Spinal cord (tissue), 10 donors: ENCODE results near the gene CIAO3. TPM values are rescaled to one million over a fixed set of nuclear protein-coding genes. Genes with fewer than 3 reads are reported as not detected.

Source experiments
- DNase-seq, 6 donors: peaks; one replicate each; pipeline versions ENCODE4 v3.0.0 to v3.0.0-alpha.2; 2013 to 2015; ENCODE audit warnings: low spot score in 6 of 6, low read depth in 4 of 6
- H3K27ac ChIP-seq: one replicate; pipeline ENCODE4 v1.5.1; 2013; ENCODE audit warnings: low read depth, low read length, control low read depth
- H3K27me3 ChIP-seq: one replicate; pipeline ENCODE4 v1.6.1; 2013; ENCODE audit warnings: low read length; ENCODE audit not compliant: control insufficient read depth, insufficient read depth
- H3K36me3 ChIP-seq: one replicate; pipeline ENCODE4 v1.6.1; 2013; ENCODE audit warnings: low read length; ENCODE audit not compliant: control insufficient read depth, insufficient read depth
- H3K4me1 ChIP-seq: one replicate; pipeline ENCODE4 v1.6.1; 2013; ENCODE audit warnings: low read length; ENCODE audit not compliant: control insufficient read depth, insufficient read depth
- H3K4me3 ChIP-seq: one replicate; pipeline ENCODE4 v1.5.1; 2013; ENCODE audit warnings: low read depth, low read length, control low read depth
- H3K9me3 ChIP-seq: one replicate; pipeline ENCODE4 v1.6.1; 2013; ENCODE audit warnings: low read length; ENCODE audit not compliant: control insufficient read depth, insufficient read depth
- WGBS: methylation state at CpG from one replicate; pipeline ENCODE4 v1.1.5; 2013; ENCODE audit warnings: missing lambda C conversion rate; ENCODE audit not compliant: insufficient coverage; 5-methylcytosine and 5-hydroxymethylcytosine counted together
- polyA plus RNA-seq, 2 donors: library from polyadenylated mRNA; unstranded; fragments of 120-200 nt; gene quantifications; one replicate each; pipeline ENCODE4 v1.2.1, GENCODE V29; 2013; ENCODE audit not compliant: insufficient read length in 2 of 2
- total RNA-seq, 2 donors: library from RNA; depleted of rRNA in 1 of 2; stranded (reverse); fragments of 120-200 nt in 1 of 2; fragments of >200 nt in 1 of 2; gene quantifications; one replicate each; pipeline versions ENCODE4 v1.2.3 to v1.2.4, GENCODE V29; 2013 to 2014
- donor health status: healthy.

Gene CIAO3
- total and polyA plus RNA-seq, 4 donors: 29.9 to 47.9 (median 38.3) TPM

- Histone ChIP-seq H3K36me3 (peaks cover 58% of the 10 kb centered on the region), H3K27me3 (no peaks in the 10 kb centered on the region), H3K27ac (no peak overlapping the region), H3K9me3 (no peaks in the 10 kb centered on the region), H3K4me3 (no peak overlapping the region), H3K4me1 (peaks cover 70% of the 10 kb centered on the region)
- 79% methylated on average over 19 of the region's 23 CpGs for WGBS
- DNase-seq: no peak
Observed at GRCh38 chr16:725463-726187, 15.2 kb downstream of the CIAO3 start.

DNA sequence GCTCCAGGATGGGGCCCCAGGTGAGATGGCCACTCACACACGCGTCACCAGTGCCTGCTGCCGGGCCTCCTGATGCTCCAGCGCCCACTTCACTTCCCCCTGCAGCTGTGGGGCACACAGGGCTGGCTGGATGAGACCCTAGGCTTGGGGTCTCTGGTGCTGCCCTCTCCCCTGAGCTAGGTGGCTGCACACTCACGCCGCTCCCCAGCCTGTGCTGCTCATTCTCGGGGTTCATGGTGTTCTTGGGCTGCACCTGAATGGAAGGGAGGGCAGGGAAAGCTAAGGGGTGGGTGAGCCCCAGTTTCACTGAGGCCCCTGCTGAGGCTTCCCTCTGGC is 15.8 kb downstream of the CIAO3 start:
- Histone ChIP-seq H3K4me3 (no peak overlapping the region), H3K27ac (no peak overlapping the region), H3K27me3 (no peaks in the 10 kb centered on the region), H3K36me3 (peaks cover 52% of the 10 kb centered on the region), H3K9me3 (no peaks in the 10 kb centered on the region), H3K4me1 (peaks cover 76% of the 10 kb centered on the region)
- no peak for DNase-seq
- 81% methylated on average over 7 of the region's 7 CpGs for WGBS

- peaks cover 46% of the 10 kb centered on the region for H3K36me3 ChIP-seq
- H3K9me3 ChIP-seq: no peaks in the 10 kb centered on the region
- no peak for DNase-seq
- no peak overlapping the region for H3K27ac ChIP-seq
- H3K27me3 ChIP-seq: no peaks in the 10 kb centered on the region
- H3K4me1 ChIP-seq: peaks cover 77% of the 10 kb centered on the region
- no peak overlapping the region for H3K4me3 ChIP-seq
- 68% methylated on average over 29 of the region's 29 CpGs for WGBS
Observed at GRCh38 chr16:724188-725040, 16.4 kb downstream of the CIAO3 start.

DNA sequence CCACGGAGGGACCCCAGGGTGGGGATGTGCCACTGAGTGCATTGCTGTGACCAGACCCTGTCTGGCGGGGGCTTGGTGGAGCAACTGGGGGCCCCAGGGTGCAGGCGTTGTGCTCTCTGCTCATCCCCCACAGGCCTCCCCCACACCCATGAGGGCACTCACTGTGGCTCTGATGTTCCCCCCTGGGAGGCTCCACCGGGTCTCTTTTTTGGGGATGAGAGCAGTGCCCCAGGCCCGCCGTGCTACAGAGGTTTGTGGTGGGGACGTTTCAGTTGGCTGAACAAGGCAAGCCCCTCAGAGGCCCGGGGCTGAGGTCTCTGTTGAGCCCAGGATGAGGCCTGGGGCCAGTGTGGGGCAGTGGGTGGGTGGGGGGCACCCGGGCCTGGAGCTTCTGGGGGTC is 17.1 kb downstream of the CIAO3 start:
- peaks cover 48% of the 10 kb centered on the region for H3K36me3 ChIP-seq
- no peaks in the 10 kb centered on the region for H3K9me3 ChIP-seq
- peaks cover 79% of the 10 kb centered on the region for H3K4me1 ChIP-seq
- DNase-seq: no peak
- no peaks in the 10 kb centered on the region for H3K27me3 ChIP-seq
- H3K27ac ChIP-seq: no peak overlapping the region
- 88% methylated on average over 8 of the region's 9 CpGs for WGBS
- no peak overlapping the region for H3K4me3 ChIP-seq

- peaks cover 54% of the 10 kb centered on the region for H3K36me3 ChIP-seq
- H3K9me3 ChIP-seq: no peaks in the 10 kb centered on the region
- H3K4me1 ChIP-seq: peaks cover 79% of the 10 kb centered on the region
- 88% methylated on average over 24 of the region's 24 CpGs for WGBS
- no peak overlapping the region for H3K27ac ChIP-seq
- H3K27me3 ChIP-seq: no peaks in the 10 kb centered on the region
- no peak for DNase-seq
- no peak overlapping the region for H3K4me3 ChIP-seq
Observed at GRCh38 chr16:722835-723633, 17.8 kb downstream of the CIAO3 start.

- WGBS: 80% methylated on average over 44 of the region's 51 CpGs
- Histone ChIP-seq H3K36me3 (peaks cover 65% of the 10 kb centered on the region), H3K4me1 (peaks cover 80% of the 10 kb centered on the region), H3K4me3 (peak overlapping the region; percentile 29), H3K9me3 (no peaks in the 10 kb centered on the region), H3K27ac (no peak overlapping the region), H3K27me3 (no peaks in the 10 kb centered on the region)
- DNase-seq: no peak
Observed at GRCh38 chr16:721765-722540, 18.8 kb downstream of the CIAO3 start.

DNA sequence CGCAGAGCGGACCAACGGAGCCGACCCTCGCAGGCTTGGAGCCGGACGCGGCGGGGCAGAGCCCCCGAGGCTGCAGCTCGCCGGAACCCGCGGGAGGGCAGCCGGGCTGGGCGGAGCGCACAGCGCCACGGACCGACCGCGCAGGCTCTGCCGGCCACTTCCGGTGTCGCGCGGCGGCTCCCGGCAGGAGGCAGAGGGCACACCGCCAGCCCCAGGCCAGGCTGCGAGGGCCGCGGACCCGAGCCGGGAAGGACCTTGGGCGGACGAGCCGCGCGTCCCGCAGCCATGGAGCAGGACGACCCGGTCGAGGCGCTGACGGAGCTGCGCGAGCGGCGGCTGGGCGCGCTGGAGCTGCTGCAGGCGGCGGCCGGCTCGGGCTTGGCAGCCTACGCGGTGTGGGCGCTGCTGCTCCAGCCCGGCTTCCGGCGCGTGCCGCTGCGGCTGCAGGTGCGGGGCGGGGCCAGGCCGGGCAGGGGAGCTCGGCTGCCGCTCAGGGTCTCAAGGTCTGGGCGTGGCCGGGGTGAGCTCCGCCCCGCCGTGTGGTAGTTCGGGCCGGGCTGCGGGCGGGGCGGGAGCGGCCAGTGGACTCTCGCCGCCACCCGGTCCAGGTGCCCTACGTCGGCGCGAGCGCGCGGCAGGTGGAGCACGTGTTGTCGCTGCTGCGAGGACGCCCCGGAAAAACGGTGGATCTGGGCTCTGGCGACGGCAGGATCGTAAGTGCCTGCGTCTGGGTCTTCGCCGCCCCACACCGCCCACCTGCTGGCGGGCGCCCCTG is 19.6 kb downstream of the CIAO3 start, which contains the start of gene ANTKMT:
Gene ANTKMT, plus strand, starts transcription at position 157 of the 775 bp plus-strand sequence. Its CDS starts 129 bp downstream, at position 286.
- Histone ChIP-seq H3K4me1 (peaks cover 82% of the 10 kb centered on the region), H3K27me3 (peaks cover 6% of the 10 kb centered on the region), H3K4me3 (peak within 1 kb of the TSS; percentile 71), H3K36me3 (peaks cover 70% of the 10 kb centered on the region), H3K27ac (peak within 1 kb of the TSS; percentile 96), H3K9me3 (no peaks in the 10 kb centered on the region)
- peak in 4 of 6 donors; percentile 61 to 92 (median 83) for DNase-seq
- 5% methylated on average over 106 of the region's 106 CpGs for WGBS

DNA sequence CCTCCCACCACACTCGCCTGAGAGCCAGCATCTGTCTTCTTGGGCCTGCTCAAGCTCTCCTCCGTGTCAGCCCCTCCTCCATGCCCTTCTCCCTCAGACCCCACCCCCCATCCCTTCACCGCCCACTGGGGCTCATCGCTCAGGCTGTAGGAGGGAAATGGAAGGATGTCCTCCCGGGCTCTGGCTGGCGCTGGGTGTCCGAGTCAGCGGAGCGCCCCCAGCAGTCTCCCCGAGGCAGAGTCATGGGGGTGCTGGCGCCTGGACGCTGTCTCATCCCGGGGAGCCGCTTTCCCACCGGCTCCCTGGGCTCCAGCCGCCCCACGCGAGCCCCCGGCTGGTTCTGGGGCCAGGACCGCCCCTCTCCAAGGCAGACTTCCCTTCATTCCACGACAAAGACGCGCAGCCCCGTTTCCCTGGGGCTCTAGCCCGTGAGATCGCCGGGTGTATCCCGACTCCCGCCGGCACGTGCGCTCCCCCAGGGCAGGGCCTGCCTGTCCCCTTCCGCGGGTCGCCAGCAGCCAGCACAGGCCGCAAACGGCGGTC is 20.3 kb downstream of the CIAO3 start:
- H3K4me1 ChIP-seq: peaks cover 82% of the 10 kb centered on the region
- peaks cover 11% of the 10 kb centered on the region for H3K27me3 ChIP-seq
- DNase-seq: peak in 3 of 6 donors; percentile 73 to 93 (median 91)
- peaks cover 70% of the 10 kb centered on the region for H3K36me3 ChIP-seq
- H3K27ac ChIP-seq: peak overlapping the region; percentile 96
- peak overlapping the region; percentile 71 for H3K4me3 ChIP-seq
- WGBS: 0% methylated on average over 37 of the region's 38 CpGs
- no peaks in the 10 kb centered on the region for H3K9me3 ChIP-seq
